GM12878 (cell line): ENCODE data around the gene PRSS35. TPM values are rescaled to one million over a fixed set of nuclear protein-coding genes. Genes with fewer than 3 reads are reported as not detected.

ENCODE experiments used
- BRCA1 ChIP-seq: IDR thresholded peaks from 2 replicates; pipeline ENCODE4 v1.6.1; 2011; ENCODE audit warnings: low read depth, low read length, improper control_type of control experiment
- FOXM1 ChIP-seq: IDR thresholded peaks from 2 replicates; pipeline ENCODE4 v1.6.1; 2012; ENCODE audit warnings: low read depth, mild to moderate bottlenecking, inconsistent platforms, low read length, moderate library complexity
- IKZF1 ChIP-seq: fragments of 450-650 bp; conservative IDR thresholded peaks from 2 replicates; pipeline ENCODE4 v1.6.1; 2017; ENCODE audit warnings: antibody characterized with exemption, mild to moderate bottlenecking
- IRF4 ChIP-seq: IDR thresholded peaks from 2 replicates; pipeline ENCODE4 v1.6.1; 2011; ENCODE audit warnings: low read depth, low read length
- MEF2A ChIP-seq: IDR thresholded peaks from 2 replicates; pipeline ENCODE4 v1.6.1; 2011; ENCODE audit warnings: low read depth, mild to moderate bottlenecking, low read length, moderate library complexity; ENCODE audit not compliant: insufficient read depth
- POLR2AphosphoS5 ChIP-seq: IDR thresholded peaks from 2 replicates; pipeline ENCODE4 v1.6.1; 2011; ENCODE audit warnings: mild to moderate bottlenecking, low read length, inconsistent platforms
- POU2F2 ChIP-seq: IDR thresholded peaks from 3 replicates; pipeline ENCODE4 v1.6.1; 2011; ENCODE audit warnings: low read depth, mild to moderate bottlenecking, low read length, borderline replicate concordance
- STAT3 ChIP-seq: IDR thresholded peaks from 2 replicates; pipeline ENCODE4 v1.6.1; 2011; ENCODE audit warnings: low read depth, low read length, improper control_type of control experiment
- TBL1XR1 ChIP-seq: IDR thresholded peaks from 2 replicates; pipeline ENCODE4 v1.6.1; 2012; ENCODE audit warnings: low read depth, low read length, improper control_type of control experiment
- TCF3 ChIP-seq: IDR thresholded peaks from 2 replicates; pipeline ENCODE4 v1.6.1; 2012; ENCODE audit warnings: low read depth, mild to moderate bottlenecking, low read length, borderline replicate concordance; ENCODE audit not compliant: insufficient read depth
- ZNF384 ChIP-seq: IDR thresholded peaks from 2 replicates; pipeline ENCODE4 v1.6.1; 2012; ENCODE audit warnings: low read depth, mild to moderate bottlenecking, low read length, improper control_type of control experiment, borderline replicate concordance
- ZNF592 ChIP-seq: fragments of 450-650 bp; IDR thresholded peaks from 2 replicates; pipeline ENCODE4 v1.6.1; 2017; ENCODE audit warnings: mild to moderate bottlenecking, moderate library complexity
- polyA plus RNA-seq, 11 experiments: library from polyadenylated mRNA; depleted of rRNA in 4 of 11; unstranded in 6 of 11; stranded (reverse) in 5 of 11; fragments of >200 nt; fragmentation: Nextera tagmentation in 4 of 11; fragmentation: Illumina TruSeq in 1 of 11; extraction: Ambion mirVana in 4 of 11; extraction: Trizol in 1 of 11; gene quantifications; 1 replicate in 1 of 11; 2 replicates in 10 of 11; pipeline versions ENCODE4 v1.2.1 to v1.2.3, GENCODE V29; 2011 to 2016; ENCODE audit warnings: inconsistent platforms in 2 of 11, missing spikeins in 2 of 11, low read depth in 1 of 11
- total RNA-seq, 4 experiments: library from RNA; depleted of rRNA in 3 of 4; stranded (reverse); fragments of >200 nt in 3 of 4; fragmentation: Illumina TruSeq in 1 of 4; extraction: Trizol in 1 of 4; gene quantifications; 2 replicates each; pipeline versions ENCODE4 v1.2.1 to v1.2.3, GENCODE V29; 2013 to 2021

Gene PRSS35
- total and polyA plus RNA-seq, 10 of the 15 experiments (the other 5 are each of a cell fraction or from before 2014, with no cell fraction given) = not detected

- no peak for TF ChIP-seq ZNF592
- TF ChIP-seq TBL1XR1 = no peak
- no peak for TF ChIP-seq POU2F2
- TF ChIP-seq FOXM1 = no peak
- no peak for TF ChIP-seq MEF2A
- no peak for TF ChIP-seq POLR2AphosphoS5
- no peak for TF ChIP-seq IKZF1
- TF ChIP-seq TCF3 = no peak
- TF ChIP-seq IRF4 = no peak
- no peak for TF ChIP-seq STAT3
- no peak for TF ChIP-seq ZNF384
- no peak for TF ChIP-seq BRCA1
Observed at GRCh38 chr6:83539678-83540077, 27.3 kb downstream of the PRSS35 start (continued).
